ENCODE measurements around the gene CCDC141. TPM values are rescaled to one million over a fixed set of nuclear protein-coding genes. Genes with fewer than 3 reads are reported as not detected.

The CCDC141 gene
- total and polyA plus RNA-seq, 2 donors (not counting 3 experiments of a cell fraction or from before 2014, with no cell fraction given): not detected

- ChIA-PET CTCF (interaction anchor here (0.6 to 5.9 kb wide), 27 partner anchors 8 to 615 kb away, joined by 3 to 94 read pairs (median 4); no protein-coding TSS in a partner anchor), POLR2A (no interaction called here)
- Histone ChIP-seq H3K79me2 (ENCODE audit: control insufficient read depth, insufficient read depth, low read length) (no peaks in the 10 kb centered on the region), H3K4me1 (ENCODE audit: control insufficient read depth, extremely low read depth, insufficient read depth, low read length) (no peaks in the 10 kb centered on the region), H4K20me1 (replicated peaks; ENCODE audit: control insufficient read depth, extremely low read depth, insufficient read depth, low read length) (no peaks in the 10 kb centered on the region), H3K36me3 (ENCODE audit: control insufficient read depth in 2 of 2, extremely low read depth in 1 of 2, insufficient read depth in 2 of 2, low read length in 2 of 2) (no peaks in the 10 kb centered on the region), H3K9me1 (replicated peaks; ENCODE audit: control insufficient read depth, extremely low read depth, insufficient read depth, low read length) (no peaks in the 10 kb centered on the region), H3K4me3 (replicated peaks in 1 of 3; ENCODE audit: insufficient read depth in 1 of 3, low read depth in 1 of 3, low read length in 3 of 3) (no peak overlapping the region), H3K9me3 (replicated peaks; ENCODE audit: control insufficient read depth, insufficient read depth, low read length) (no peaks in the 10 kb centered on the region), H3K27me3 (ENCODE audit: control insufficient read depth in 2 of 2, insufficient read depth in 2 of 2, low read length in 2 of 2) (peaks cover 0 to 2% of the 10 kb centered on the region in 2 experiments), H3K4me2 (ENCODE audit: insufficient read depth, low read length) (no peak overlapping the region), H3K27ac (ENCODE audit: insufficient read depth, low read depth, low read length) (no peak overlapping the region), H3K9ac (replicated peaks; ENCODE audit: extremely low read depth, insufficient read depth, low read length) (no peak overlapping the region), H2AFZ (ENCODE audit: low read depth, low read length) (no peak overlapping the region)
- no TSS peak for BruUV-seq (replicated peaks)
- FAIRE-seq: peak; percentile 37
- TF ChIP-seq, protein P1, sequence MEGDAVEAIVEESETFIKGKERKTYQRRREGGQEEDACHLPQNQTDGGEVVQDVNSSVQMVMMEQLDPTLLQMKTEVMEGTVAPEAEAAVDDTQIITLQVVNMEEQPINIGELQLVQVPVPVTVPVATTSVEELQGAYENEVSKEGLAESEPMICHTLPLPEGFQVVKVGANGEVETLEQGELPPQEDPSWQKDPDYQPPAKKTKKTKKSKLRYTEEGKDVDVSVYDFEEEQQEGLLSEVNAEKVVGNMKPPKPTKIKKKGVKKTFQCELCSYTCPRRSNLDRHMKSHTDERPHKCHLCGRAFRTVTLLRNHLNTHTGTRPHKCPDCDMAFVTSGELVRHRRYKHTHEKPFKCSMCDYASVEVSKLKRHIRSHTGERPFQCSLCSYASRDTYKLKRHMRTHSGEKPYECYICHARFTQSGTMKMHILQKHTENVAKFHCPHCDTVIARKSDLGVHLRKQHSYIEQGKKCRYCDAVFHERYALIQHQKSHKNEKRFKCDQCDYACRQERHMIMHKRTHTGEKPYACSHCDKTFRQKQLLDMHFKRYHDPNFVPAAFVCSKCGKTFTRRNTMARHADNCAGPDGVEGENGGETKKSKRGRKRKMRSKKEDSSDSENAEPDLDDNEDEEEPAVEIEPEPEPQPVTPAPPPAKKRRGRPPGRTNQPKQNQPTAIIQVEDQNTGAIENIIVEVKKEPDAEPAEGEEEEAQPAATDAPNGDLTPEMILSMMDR (IDR thresholded peaks at IDR 0.05; ENCODE audit: extremely low read depth in 1 of 2, insufficient read depth in 1 of 2, low read depth in 1 of 2, low read length in 2 of 2): peak; percentile 12 to 25
- TF ChIP-seq, protein P2, sequence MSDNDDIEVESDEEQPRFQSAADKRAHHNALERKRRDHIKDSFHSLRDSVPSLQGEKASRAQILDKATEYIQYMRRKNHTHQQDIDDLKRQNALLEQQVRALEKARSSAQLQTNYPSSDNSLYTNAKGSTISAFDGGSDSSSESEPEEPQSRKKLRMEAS (IDR thresholded peaks at IDR 0.05; ENCODE audit: insufficient read depth, insufficient read length): no peak
- intact Hi-C loops (cut with micrococcal nuclease) (loop anchor here (1.0 to 5.0 kb wide), 5 partner anchors 95 to 421 kb away; no protein-coding TSS in a partner anchor), dilution Hi-C loops (cut with MboI; ENCODE audit: extremely low pct_ligation_motif_present, low sequenced_read_pairs) (no loop called here)
- DNase-seq (ENCODE audit: low read depth, low spot score): peak; percentile 71
These were observed 253.8 kb downstream of the CCDC141 start for GRCh38 chr2:178796079-178796677.

- dilution Hi-C loops (cut with MboI; ENCODE audit: extremely low pct_ligation_motif_present, low sequenced_read_pairs): no loop called here
These were observed 262.0 kb downstream of the CCDC141 start for GRCh38 chr2:178787934-178788333.

More at GRCh38 chr2:178787934-178788333, 262.0 kb downstream of the CCDC141 start:
- Histone ChIP-seq H3K79me2 (ENCODE audit: control insufficient read depth, insufficient read depth, low read length) (no peaks in the 10 kb centered on the region), H3K9ac (replicated peaks; ENCODE audit: extremely low read depth, insufficient read depth, low read length) (no peak overlapping the region), H3K36me3 (ENCODE audit: control insufficient read depth in 2 of 2, extremely low read depth in 1 of 2, insufficient read depth in 2 of 2, low read length in 2 of 2) (no peaks in the 10 kb centered on the region), H4K20me1 (replicated peaks; ENCODE audit: control insufficient read depth, extremely low read depth, insufficient read depth, low read length) (no peaks in the 10 kb centered on the region), H3K9me1 (replicated peaks; ENCODE audit: control insufficient read depth, extremely low read depth, insufficient read depth, low read length) (no peaks in the 10 kb centered on the region), H3K27me3 (ENCODE audit: control insufficient read depth in 2 of 2, insufficient read depth in 2 of 2, low read length in 2 of 2) (peaks cover 0 to 4% of the 10 kb centered on the region in 2 experiments), H3K4me1 (ENCODE audit: control insufficient read depth, extremely low read depth, insufficient read depth, low read length) (no peaks in the 10 kb centered on the region), H2AFZ (ENCODE audit: low read depth, low read length) (no peak overlapping the region), H3K9me3 (replicated peaks; ENCODE audit: control insufficient read depth, insufficient read depth, low read length) (no peaks in the 10 kb centered on the region), H3K4me3 (replicated peaks in 1 of 3; ENCODE audit: insufficient read depth in 1 of 3, low read depth in 1 of 3, low read length in 3 of 3) (no peak overlapping the region), H3K4me2 (ENCODE audit: insufficient read depth, low read length) (no peak overlapping the region), H3K27ac (ENCODE audit: insufficient read depth, low read depth, low read length) (no peak overlapping the region)
- CTCF ChIA-PET: interaction anchor here (1.0 kb wide), 1 partner anchor 26 kb away, joined by 3 read pairs; no protein-coding TSS in a partner anchor
- DNase-seq (ENCODE audit: low read depth, low spot score) (no peak), FAIRE-seq (no peak)
- BruUV-seq (replicated peaks): no TSS peak
- POLR2A ChIA-PET: no interaction called here
- intact Hi-C loops (cut with micrococcal nuclease): loop anchor here (2.0 kb wide), 1 partner anchor 29 kb away; no protein-coding TSS in a partner anchor
- no peak for TF ChIP-seq GATA2 (IDR thresholded peaks at IDR 0.05; ENCODE audit: insufficient read depth, insufficient read length, low read depth, low read length)
- TF ChIP-seq, protein P2 (IDR thresholded peaks at IDR 0.05; ENCODE audit: insufficient read depth, insufficient read length): no peak
- TF ChIP-seq MYC (IDR thresholded peaks at IDR 0.05; ENCODE audit: low read depth, low read length): no peak
- no peak for TF ChIP-seq EZH2 (IDR thresholded peaks at IDR 0.05; ENCODE audit: borderline replicate concordance, low read depth, low read length, severe bottlenecking)
- no peak for TF ChIP-seq FOS (IDR thresholded peaks at IDR 0.05; ENCODE audit: borderline replicate concordance, insufficient read depth, low read length)
- no peak for TF ChIP-seq JUN (IDR thresholded peaks at IDR 0.05; ENCODE audit: borderline replicate concordance, insufficient read depth, insufficient read length, low read depth)
- TF ChIP-seq, protein P1 (IDR thresholded peaks at IDR 0.05; ENCODE audit: extremely low read depth in 1 of 2, insufficient read depth in 1 of 2, low read depth in 1 of 2, low read length in 2 of 2): no peak
- no peak for TF ChIP-seq POLR2AphosphoS5 (IDR thresholded peaks at IDR 0.05; ENCODE audit: insufficient read depth, low read depth, low read length)
- no peak for TF ChIP-seq POLR2A (IDR thresholded peaks at IDR 0.05; ENCODE audit: low read depth, low read length)

All from endothelial cell of umbilical vein (primary cell).